ENCODE results near the gene TUBA8.

TUBA8 gene

DNA sequence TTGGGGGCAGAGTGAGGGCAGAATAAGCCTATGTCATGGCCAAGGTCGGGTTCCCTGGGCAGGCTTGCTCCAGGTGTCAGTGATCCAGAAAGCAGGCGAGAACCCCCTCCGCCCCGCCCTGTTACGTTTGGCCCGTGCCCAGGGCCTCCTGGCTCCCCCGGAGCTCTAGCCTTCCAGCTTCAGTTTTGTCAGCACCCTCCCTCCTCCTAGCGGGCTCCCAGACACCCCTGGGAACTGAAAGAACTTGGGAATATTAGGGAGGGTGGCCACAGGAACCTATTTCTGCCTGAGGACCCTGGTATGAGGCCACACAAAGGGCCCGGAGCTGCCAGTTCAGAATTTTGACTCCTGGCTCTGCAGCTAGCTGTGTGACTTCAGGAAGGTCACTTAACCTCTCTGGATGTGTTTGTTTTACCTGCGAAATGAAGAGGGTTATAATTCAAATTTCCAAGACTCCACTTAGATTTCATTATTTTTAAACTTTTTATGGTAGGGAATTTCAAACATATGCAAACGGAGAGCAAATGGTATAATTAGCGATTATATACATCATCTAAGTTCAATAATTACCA lies 1.2 kb downstream of the TUBA8 start:
- no peak for DNase-seq (ENCODE audit: low read depth in 1 of 2, low spot score in 1 of 2)
- Histone ChIP-seq H3K27ac (replicated peaks) (no peak overlapping the region), H3K4me3 (replicated peaks; ENCODE audit: insufficient read depth, low read length) (no peak overlapping the region), H3K27me3 (ENCODE audit: insufficient read depth, poor library complexity, severe bottlenecking) (peaks cover 23% of the 10 kb centered on the region)
- TF ChIP-seq POLR2AphosphoS5 (IDR thresholded peaks at IDR 0.05; ENCODE audit: low read depth) (no peak), GABPA (IDR thresholded peaks at IDR 0.05; ENCODE audit: low read depth) (no peak), CTCF (IDR thresholded peaks at IDR 0.05; ENCODE audit: insufficient read depth, low read length) (no peak), SPI1 (IDR thresholded peaks at IDR 0.05; ENCODE audit: borderline replicate concordance, low read depth) (no peak)
- TF ChIP-seq, protein P1, sequence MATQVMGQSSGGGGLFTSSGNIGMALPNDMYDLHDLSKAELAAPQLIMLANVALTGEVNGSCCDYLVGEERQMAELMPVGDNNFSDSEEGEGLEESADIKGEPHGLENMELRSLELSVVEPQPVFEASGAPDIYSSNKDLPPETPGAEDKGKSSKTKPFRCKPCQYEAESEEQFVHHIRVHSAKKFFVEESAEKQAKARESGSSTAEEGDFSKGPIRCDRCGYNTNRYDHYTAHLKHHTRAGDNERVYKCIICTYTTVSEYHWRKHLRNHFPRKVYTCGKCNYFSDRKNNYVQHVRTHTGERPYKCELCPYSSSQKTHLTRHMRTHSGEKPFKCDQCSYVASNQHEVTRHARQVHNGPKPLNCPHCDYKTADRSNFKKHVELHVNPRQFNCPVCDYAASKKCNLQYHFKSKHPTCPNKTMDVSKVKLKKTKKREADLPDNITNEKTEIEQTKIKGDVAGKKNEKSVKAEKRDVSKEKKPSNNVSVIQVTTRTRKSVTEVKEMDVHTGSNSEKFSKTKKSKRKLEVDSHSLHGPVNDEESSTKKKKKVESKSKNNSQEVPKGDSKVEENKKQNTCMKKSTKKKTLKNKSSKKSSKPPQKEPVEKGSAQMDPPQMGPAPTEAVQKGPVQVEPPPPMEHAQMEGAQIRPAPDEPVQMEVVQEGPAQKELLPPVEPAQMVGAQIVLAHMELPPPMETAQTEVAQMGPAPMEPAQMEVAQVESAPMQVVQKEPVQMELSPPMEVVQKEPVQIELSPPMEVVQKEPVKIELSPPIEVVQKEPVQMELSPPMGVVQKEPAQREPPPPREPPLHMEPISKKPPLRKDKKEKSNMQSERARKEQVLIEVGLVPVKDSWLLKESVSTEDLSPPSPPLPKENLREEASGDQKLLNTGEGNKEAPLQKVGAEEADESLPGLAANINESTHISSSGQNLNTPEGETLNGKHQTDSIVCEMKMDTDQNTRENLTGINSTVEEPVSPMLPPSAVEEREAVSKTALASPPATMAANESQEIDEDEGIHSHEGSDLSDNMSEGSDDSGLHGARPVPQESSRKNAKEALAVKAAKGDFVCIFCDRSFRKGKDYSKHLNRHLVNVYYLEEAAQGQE (IDR thresholded peaks at IDR 0.05; ENCODE audit: insufficient replicate concordance, low read depth): no peak

GRCh38 chr22:18112440-18112839 lies 1.8 kb downstream of the TUBA8 start:
- no peak for TF ChIP-seq SPI1 (IDR thresholded peaks at IDR 0.05; ENCODE audit: borderline replicate concordance, low read depth)
- no peak for TF ChIP-seq CTCF (IDR thresholded peaks at IDR 0.05; ENCODE audit: insufficient read depth, low read length)
- TF ChIP-seq, protein P1 (IDR thresholded peaks at IDR 0.05; ENCODE audit: insufficient replicate concordance, low read depth): no peak
- TF ChIP-seq POLR2AphosphoS5 (IDR thresholded peaks at IDR 0.05; ENCODE audit: low read depth): no peak
- TF ChIP-seq GABPA (IDR thresholded peaks at IDR 0.05; ENCODE audit: low read depth): no peak
- Histone ChIP-seq H3K27me3 (ENCODE audit: insufficient read depth, poor library complexity, severe bottlenecking) (peaks cover 23% of the 10 kb centered on the region), H3K27ac (replicated peaks) (no peak overlapping the region), H3K4me3 (replicated peaks; ENCODE audit: insufficient read depth, low read length) (no peak overlapping the region)
- no peak for DNase-seq (ENCODE audit: low read depth in 1 of 2, low spot score in 1 of 2)

DNA sequence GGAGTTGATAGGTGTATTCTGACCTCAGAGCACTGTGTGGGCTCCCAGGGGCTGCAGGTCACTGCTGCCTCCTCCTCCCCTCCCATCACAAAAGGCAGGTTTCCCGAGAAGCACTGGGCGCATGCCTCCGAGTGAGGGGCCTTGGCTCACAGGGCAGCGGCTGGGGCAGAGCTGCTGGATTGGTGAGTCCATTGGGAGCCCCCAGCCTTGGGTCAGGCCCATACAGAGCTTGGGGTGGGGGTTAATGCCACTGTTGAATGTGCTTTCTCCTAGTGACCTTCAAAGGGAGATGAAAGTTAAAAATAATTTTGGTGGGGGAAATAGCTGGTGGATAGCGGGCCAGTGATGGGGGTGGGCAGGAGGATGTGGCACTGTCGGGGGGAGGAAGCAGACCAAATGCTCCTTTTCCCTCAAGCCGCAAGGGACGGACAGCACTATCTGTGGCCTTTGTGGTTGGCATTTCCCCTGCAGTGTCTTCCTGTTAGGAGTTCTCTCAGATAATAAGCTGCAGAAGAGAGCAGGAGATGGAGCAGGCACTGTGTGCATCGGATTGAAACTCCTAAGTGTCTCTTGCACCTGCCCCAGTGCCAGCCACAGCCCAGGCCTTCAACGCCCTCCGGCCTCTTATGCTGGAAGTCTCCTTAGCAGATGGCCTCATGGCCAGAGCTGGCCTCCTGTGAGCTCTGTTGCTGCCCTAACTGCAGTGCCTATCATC lies 3.2 kb downstream of the TUBA8 start:
- peak; percentile 52 to 81 for DNase-seq (ENCODE audit: low read depth in 1 of 2, low spot score in 1 of 2)
- peaks cover 23% of the 10 kb centered on the region for H3K27me3 ChIP-seq (ENCODE audit: insufficient read depth, poor library complexity, severe bottlenecking)

More for the DNA sequence above, 3.2 kb downstream of the TUBA8 start:
- Histone ChIP-seq H3K4me3 (replicated peaks; ENCODE audit: insufficient read depth, low read length) (no peak overlapping the region), H3K27ac (replicated peaks) (no peak overlapping the region)
- no peak for TF ChIP-seq GABPA (IDR thresholded peaks at IDR 0.05; ENCODE audit: low read depth)
- peak; percentile 92 for TF ChIP-seq POLR2AphosphoS5 (IDR thresholded peaks at IDR 0.05; ENCODE audit: low read depth)
- no peak for TF ChIP-seq CTCF (IDR thresholded peaks at IDR 0.05; ENCODE audit: insufficient read depth, low read length)
- no peak for TF ChIP-seq SPI1 (IDR thresholded peaks at IDR 0.05; ENCODE audit: borderline replicate concordance, low read depth)
- TF ChIP-seq, protein P1 (IDR thresholded peaks at IDR 0.05; ENCODE audit: insufficient replicate concordance, low read depth): no peak
